Adrenal gland (tissue), 5 donors: ENCODE measurements around the gene THOC3.
"Not testable (repeated sequence)": the region's sequence is repeated elsewhere in the genome, so short reads cannot be mapped to it uniquely, and the experiment has no call there.

ENCODE experiments used
- CTCF ChIP-seq, 6 experiments: fragments of 450-650 bp in 4 of 6; fragments of 200-600 bp in 2 of 6; sonication (generic) in 1 of 6; IDR thresholded peaks; 1 replicate in 5 of 6; 2 replicates in 1 of 6; pipeline versions ENCODE4 v1.5.1 to v1.8.0; 2016 to 2021; ENCODE audit warnings: antibody characterized with exemption in 6 of 6, mild to moderate bottlenecking in 2 of 6, moderate library complexity in 1 of 6
- POLR2A ChIP-seq, 2 donors: fragments of 450-650 bp; IDR thresholded peaks; one replicate each; pipeline ENCODE4 v1.6.1; 2017; ENCODE audit warnings: antibody characterized with exemption in 2 of 2, mild to moderate bottlenecking in 2 of 2, moderate library complexity in 1 of 2
- donor health status: DM: no; HTN: no; CAD: no.

- not testable (repeated sequence) for TF ChIP-seq POLR2A, CTCF (IDR thresholded peaks at IDR 0.05)
These were observed 7.9 kb downstream of the THOC3 start for GRCh38 chr5:175960228-175960627.
